Panc1 (cell line): ENCODE measurements around the gene KRTAP5-2. TPM values are rescaled to one million over a fixed set of nuclear protein-coding genes. Genes with fewer than 3 reads are reported as not detected.

Source experiments
- ATAC-seq: fragments of 200-7000 bp; cut with Tn5 transposase; 2 replicates; pipeline ENCODE4 v1.9.1; 2020; ENCODE audit warnings: mild to moderate bottlenecking, moderate library complexity
- BruUV-seq: library from RNA; stranded (reverse); fragments of 400-500 nt; replicated peaks from 2 replicates; lab custom pipeline; 2021; lab: Mats Ljungman, UMichigan
- CTCF ChIA-PET: fragments of 300-600 bp; sonication (Branson Sonifier 250); formaldehyde crosslinking; loops from one replicate; lab custom pipeline; 2022; ENCODE audit warnings: antibody characterized with exemption; lab: Charles Lee
- POLR2A ChIA-PET: fragments of 300-600 bp; sonication (Branson Sonifier 250); formaldehyde crosslinking; loops from one replicate; lab custom pipeline; 2022; ENCODE audit warnings: antibody characterized with exemption; lab: Charles Lee
- DNase-seq: peaks from one replicate; pipeline ENCODE4 v3.0.0-alpha.2; 2010; ENCODE audit warnings: low read depth, low spot score
- H3K27ac ChIP-seq: 2 replicates; pipeline ENCODE4 v1.5.1; 2011; ENCODE audit warnings: mild to moderate bottlenecking, low read length, inconsistent platforms
- H3K27me3 ChIP-seq: fragments of 200-500 bp; sonication (Bioruptor generic); 2 replicates; pipeline ENCODE4 v1.6.0; 2014; ENCODE audit warnings: low read length, inconsistent platforms; ENCODE audit not compliant: control insufficient read depth, insufficient read depth
- H3K36me3 ChIP-seq: fragments of 200-500 bp; sonication (Bioruptor generic); 2 replicates; pipeline ENCODE4 v1.5.1; 2014; ENCODE audit warnings: inconsistent platforms, mild to moderate bottlenecking, low read length, moderate library complexity; ENCODE audit not compliant: control insufficient read depth, insufficient read depth
- H3K4me1 ChIP-seq: 2 replicates; pipeline ENCODE4 v1.5.1; 2011; ENCODE audit warnings: inconsistent platforms, mild to moderate bottlenecking, low read length, moderate library complexity; ENCODE audit not compliant: control insufficient read depth, insufficient read depth
- H3K4me3 ChIP-seq, 2 experiments: 2 replicates each; pipeline ENCODE4 v1.5.1; 2011 to 2012; ENCODE audit warnings: low read depth in 2 of 2, low read length in 2 of 2, mild to moderate bottlenecking in 2 of 2, inconsistent platforms in 1 of 2, moderate library complexity in 1 of 2
- H3K9me3 ChIP-seq: fragments of 200-500 bp; sonication (Bioruptor generic); 2 replicates; pipeline ENCODE4 v1.5.1; 2014; ENCODE audit warnings: low read depth, mild to moderate bottlenecking, inconsistent platforms, low read length, moderate library complexity; ENCODE audit not compliant: control insufficient read depth, insufficient read depth
- CTCF ChIP-seq: fragments of 450-650 bp; IDR thresholded peaks from 2 replicates; pipeline ENCODE4 v1.5.1; 2017; ENCODE audit warnings: mild to moderate bottlenecking
- POLR2AphosphoS5 ChIP-seq: IDR thresholded peaks from 2 replicates; pipeline ENCODE4 v1.6.1; 2012; ENCODE audit warnings: mild to moderate bottlenecking, low read depth, low read length, moderate library complexity
- REST ChIP-seq, 2 experiments: IDR thresholded peaks; 2 replicates each; pipeline ENCODE4 v1.6.1; 2011 to 2012; ENCODE audit warnings: low read depth in 2 of 2, control low read depth in 1 of 2, low read length in 1 of 2, mild to moderate bottlenecking in 1 of 2, moderate library complexity in 1 of 2; ENCODE audit not compliant: insufficient read depth in 1 of 2
- SIN3A ChIP-seq: IDR thresholded peaks from 2 replicates; pipeline ENCODE4 v1.6.1; 2012; ENCODE audit warnings: low read depth, mild to moderate bottlenecking, low read length, moderate library complexity, borderline replicate concordance; ENCODE audit not compliant: insufficient read depth
- TCF7L2 ChIP-seq: IDR thresholded peaks from 2 replicates; pipeline ENCODE4 v1.6.1; 2011; ENCODE audit warnings: mild to moderate bottlenecking, low read depth, low read length, inconsistent platforms
- in situ Hi-C: cut with HindIII; loops from 2 replicates; pipeline ENCODE4 v1.10.0; 2016; ENCODE audit warnings: low sequenced_read_pairs, low pct_unique_long_range_greater_than_20kb
- intact Hi-C: fragments of 100-400 bp; cut with micrococcal nuclease; formaldehyde crosslinking; loops from one replicate; pipeline ENCODE4 v1.10.0; 2022; ENCODE audit not compliant: unreplicated experiment
- total RNA-seq: library from RNA; stranded (reverse); gene quantifications from one replicate; pipeline ENCODE4 v1.2.1, GENCODE V29; 2021; ENCODE audit not compliant: unreplicated experiment

KRTAP5-2 gene
- total RNA-seq, 1 experiment from 2014 or later = not detected

- no peaks in the 10 kb centered on the region for H3K27me3 ChIP-seq
- POLR2A ChIA-PET = no interaction called here
- TF ChIP-seq SIN3A (no peak), TCF7L2 (no peak)
- no TSS peak for BruUV-seq
- ATAC-seq = no peak
- H3K4me3 ChIP-seq = no peak overlapping the region
- CTCF ChIA-PET = no interaction called here
- no peaks in the 10 kb centered on the region for H3K36me3 ChIP-seq
- H3K4me1 ChIP-seq = no peaks in the 10 kb centered on the region
- no peak for DNase-seq
- no peak overlapping the region for H3K27ac ChIP-seq
- intact Hi-C loops = no loop called here
- in situ Hi-C loops = no loop called here
- H3K9me3 ChIP-seq = no peaks in the 10 kb centered on the region
These were observed 46.7 kb upstream of the KRTAP5-2 start for GRCh38 chr11:1644601-1645356.

- H3K36me3 ChIP-seq = no peaks in the 10 kb centered on the region
- no peaks in the 10 kb centered on the region for H3K4me1 ChIP-seq
- CTCF ChIA-PET = interaction anchor here (0.6 kb wide), 1 partner anchor 205 kb away, joined by 5 read pairs; no protein-coding TSS in a partner anchor
- no TSS peak for BruUV-seq
- no peaks in the 10 kb centered on the region for H3K9me3 ChIP-seq
- DNase-seq (no peak), ATAC-seq (no peak)
- POLR2A ChIA-PET = no interaction called here
- intact Hi-C loops = no loop called here
- no peak overlapping the region for H3K27ac ChIP-seq
- no peak overlapping the region for H3K4me3 ChIP-seq
- TF ChIP-seq TCF7L2 (no peak), SIN3A (no peak), POLR2AphosphoS5 (no peak), CTCF (no peak), REST (IDR thresholded peaks at IDR 0.05; ENCODE audit: insufficient read depth in 1 of 2, low read depth in 2 of 2, low read length in 1 of 2) (no peak)
- no peaks in the 10 kb centered on the region; the same call in 1 of the 2 replicates for H3K27me3 ChIP-seq
- in situ Hi-C loops = no loop called here
These were observed 45.1 kb upstream of the KRTAP5-2 start for GRCh38 chr11:1643146-1643690.
